SK-N-SH treated with all-trans-retinoic acid at 6 μM for 48 hours (cell line): ENCODE measurements around the gene TLE4.

Source experiments
- PPARA ChIP-seq: fragments of 250-450 bp; sonication (Bioruptor Pico); IDR thresholded peaks from 2 replicates; pipeline ENCODE4 v1.5.0; 2020; ENCODE audit warnings: mild to moderate bottlenecking, borderline replicate concordance
- ZFP30 ChIP-seq: fragments of 450-650 bp; formaldehyde crosslinking; IDR thresholded peaks from 2 replicates; pipeline ENCODE4 v1.5.0; 2022; ENCODE audit warnings: mild to moderate bottlenecking, moderate library complexity

- TF ChIP-seq PPARA (CRISPR knock-in tag) (no peak), ZFP30 (no peak)
These were observed 74.3 kb downstream of the TLE4 start for GRCh38 chr9:79646096-79646495.
